GM12873 (cell line): ENCODE measurements around the gene CC2D1A.

ENCODE experiments used
- CTCF ChIP-seq: IDR thresholded peaks from 2 replicates; pipeline ENCODE4 v1.5.1; 2012; ENCODE audit warnings: low read depth, mild to moderate bottlenecking, moderate library complexity, low read length, control low read depth; ENCODE audit not compliant: insufficient read depth; ENCODE audit errors: missing control alignments

The CC2D1A gene

GRCh38 chr19:13872339-13872694 is 33.7 kb upstream of the CC2D1A start:
- no peak for TF ChIP-seq CTCF

- no peak for TF ChIP-seq CTCF
Observed at GRCh38 chr19:13872695-13873389, 33.2 kb upstream of the CC2D1A start.

GRCh38 chr19:13873834-13874515 is 32.0 kb upstream of the CC2D1A start:
- no peak for TF ChIP-seq CTCF

GRCh38 chr19:13875824-13876223 is 30.2 kb upstream of the CC2D1A start:
- no peak for TF ChIP-seq CTCF

- TF ChIP-seq CTCF = no peak
Observed at GRCh38 chr19:13876834-13877233, 29.2 kb upstream of the CC2D1A start, which contains the start of gene NANOS3. Gene NANOS3 (plus strand): TSS chr19:13877134. CDS start chr19:13877249, 115 bp downstream.

- TF ChIP-seq CTCF = no peak
Observed at GRCh38 chr19:13877303-13877702, 28.7 kb upstream of the CC2D1A start.
